ENCODE results near the gene IGSF9B. TPM values are rescaled to one million over a fixed set of nuclear protein-coding genes. Genes with fewer than 3 reads are reported as not detected.
"Not testable (repeated sequence)": the region's sequence is repeated elsewhere in the genome, so short reads cannot be mapped to it uniquely, and the experiment has no call there.

IGSF9B gene, protein sequence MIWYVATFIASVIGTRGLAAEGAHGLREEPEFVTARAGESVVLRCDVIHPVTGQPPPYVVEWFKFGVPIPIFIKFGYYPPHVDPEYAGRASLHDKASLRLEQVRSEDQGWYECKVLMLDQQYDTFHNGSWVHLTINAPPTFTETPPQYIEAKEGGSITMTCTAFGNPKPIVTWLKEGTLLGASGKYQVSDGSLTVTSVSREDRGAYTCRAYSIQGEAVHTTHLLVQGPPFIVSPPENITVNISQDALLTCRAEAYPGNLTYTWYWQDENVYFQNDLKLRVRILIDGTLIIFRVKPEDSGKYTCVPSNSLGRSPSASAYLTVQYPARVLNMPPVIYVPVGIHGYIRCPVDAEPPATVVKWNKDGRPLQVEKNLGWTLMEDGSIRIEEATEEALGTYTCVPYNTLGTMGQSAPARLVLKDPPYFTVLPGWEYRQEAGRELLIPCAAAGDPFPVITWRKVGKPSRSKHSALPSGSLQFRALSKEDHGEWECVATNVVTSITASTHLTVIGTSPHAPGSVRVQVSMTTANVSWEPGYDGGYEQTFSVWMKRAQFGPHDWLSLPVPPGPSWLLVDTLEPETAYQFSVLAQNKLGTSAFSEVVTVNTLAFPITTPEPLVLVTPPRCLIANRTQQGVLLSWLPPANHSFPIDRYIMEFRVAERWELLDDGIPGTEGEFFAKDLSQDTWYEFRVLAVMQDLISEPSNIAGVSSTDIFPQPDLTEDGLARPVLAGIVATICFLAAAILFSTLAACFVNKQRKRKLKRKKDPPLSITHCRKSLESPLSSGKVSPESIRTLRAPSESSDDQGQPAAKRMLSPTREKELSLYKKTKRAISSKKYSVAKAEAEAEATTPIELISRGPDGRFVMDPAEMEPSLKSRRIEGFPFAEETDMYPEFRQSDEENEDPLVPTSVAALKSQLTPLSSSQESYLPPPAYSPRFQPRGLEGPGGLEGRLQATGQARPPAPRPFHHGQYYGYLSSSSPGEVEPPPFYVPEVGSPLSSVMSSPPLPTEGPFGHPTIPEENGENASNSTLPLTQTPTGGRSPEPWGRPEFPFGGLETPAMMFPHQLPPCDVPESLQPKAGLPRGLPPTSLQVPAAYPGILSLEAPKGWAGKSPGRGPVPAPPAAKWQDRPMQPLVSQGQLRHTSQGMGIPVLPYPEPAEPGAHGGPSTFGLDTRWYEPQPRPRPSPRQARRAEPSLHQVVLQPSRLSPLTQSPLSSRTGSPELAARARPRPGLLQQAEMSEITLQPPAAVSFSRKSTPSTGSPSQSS (N-terminal part only)
- total RNA-seq = 10 to 100 TPM; 79.0 to 84.2 TPM

- DNase-seq (peak; percentile 95), ATAC-seq (peak; percentile 91)
- H3K9me3 Mint-ChIP-seq (ENCODE audit: low read depth) = no peaks in the 10 kb centered on the region
- intact Hi-C loops (cut with DNase I, micrococcal nuclease) = loop anchor here (1.0 to 2.0 kb wide), 5 partner anchors 12 to 268 kb away; partner anchors contain the start of gene VPS26B (in 1 of the 2)
- H3K4me3 Mint-ChIP-seq = peak within 1 kb of the TSS; percentile 90
- POLR2A ChIA-PET = interaction anchor here (0.6 to 3.4 kb wide), 3 partner anchors 9 to 56 kb away, joined by 3 to 13 read pairs (median 4); no protein-coding TSS in a partner anchor
- peaks cover 9% of the 10 kb centered on the region for H3K27me3 Mint-ChIP-seq
- H3K4me1 Mint-ChIP-seq = peaks cover 49% of the 10 kb centered on the region
- CTCF ChIA-PET = interaction anchor here (1.1 to 2.9 kb wide), 4 partner anchors 9 to 182 kb away, joined by 3 to 15 read pairs (median 4); no protein-coding TSS in a partner anchor
- peak within 1 kb of the TSS; percentile 87 for H3K27ac Mint-ChIP-seq
- H3K36me3 Mint-ChIP-seq (ENCODE audit: low read depth) = peaks cover 16% of the 10 kb centered on the region
Measured at GRCh38 chr11:133956650-133957633, at the start of gene IGSF9B. Gene IGSF9B (minus strand): TSS chr11:133956968. CDS start chr11:133956754, 214 bp downstream.

- no peak for DNase-seq
- H3K27ac Mint-ChIP-seq = no peak overlapping the region
- H3K36me3 Mint-ChIP-seq (ENCODE audit: low read depth) = no peaks in the 10 kb centered on the region
- no peaks in the 10 kb centered on the region for H3K4me1 Mint-ChIP-seq
- peaks cover 3% of the 10 kb centered on the region for H3K27me3 Mint-ChIP-seq
- ATAC-seq = no peak
- H3K9me3 Mint-ChIP-seq (ENCODE audit: low read depth) = no peaks in the 10 kb centered on the region
- H3K4me3 Mint-ChIP-seq = no peak overlapping the region
- intact Hi-C loops (cut with DNase I, micrococcal nuclease) = no loop called here
- CTCF ChIA-PET = interaction anchor here (0.6 to 1.1 kb wide), 6 partner anchors 15 to 202 kb away, joined by 3 to 4 read pairs (median 3); partner anchors contain the start of gene JAM3
- POLR2A ChIA-PET = no interaction called here
Measured at GRCh38 chr11:134004496-134005172, 47.9 kb upstream of the IGSF9B start.

GRCh38 chr11:134003792-134004495, 47.2 kb upstream of the IGSF9B start:
- Mint-ChIP-seq H3K36me3 (ENCODE audit: low read depth) (no peaks in the 10 kb centered on the region), H3K27me3 (no peaks in the 10 kb centered on the region), H3K27ac (no peak overlapping the region), H3K4me3 (no peak overlapping the region), H3K4me1 (no peaks in the 10 kb centered on the region), H3K9me3 (ENCODE audit: low read depth) (no peaks in the 10 kb centered on the region)
- no peak for ATAC-seq
- ChIA-PET CTCF (interaction anchor here (0.5 to 1.1 kb wide), 6 partner anchors 12 to 45 kb away, joined by 3 to 4 read pairs (median 3); no protein-coding TSS in a partner anchor), POLR2A (no interaction called here)
- intact Hi-C loops (cut with DNase I, micrococcal nuclease) = no loop called here
- DNase-seq = no peak

- H3K27me3 Mint-ChIP-seq; H3K36me3 Mint-ChIP-seq (ENCODE audit: low read depth); intact Hi-C loops (cut with DNase I, micrococcal nuclease); H3K4me3 Mint-ChIP-seq; ATAC-seq; H3K27ac Mint-ChIP-seq; H3K4me1 Mint-ChIP-seq; H3K9me3 Mint-ChIP-seq (ENCODE audit: low read depth); DNase-seq; POLR2A ChIA-PET: not testable (repeated sequence)
- CTCF ChIA-PET = interaction anchor here (0.6 to 1.1 kb wide), 2 partner anchors 14 to 380 kb away, joined by 3 to 4 read pairs; no protein-coding TSS in a partner anchor
Measured at GRCh38 chr11:134002819-134003218, 46.1 kb upstream of the IGSF9B start.

- ATAC-seq; H3K4me1 Mint-ChIP-seq; H3K9me3 Mint-ChIP-seq (ENCODE audit: low read depth); H3K27me3 Mint-ChIP-seq; POLR2A ChIA-PET; DNase-seq; H3K27ac Mint-ChIP-seq; H3K4me3 Mint-ChIP-seq; intact Hi-C loops (cut with DNase I, micrococcal nuclease); H3K36me3 Mint-ChIP-seq (ENCODE audit: low read depth): not testable (repeated sequence)
- CTCF ChIA-PET = interaction anchor here (0.6 kb wide), 1 partner anchor 381 kb away, joined by 3 read pairs; no protein-coding TSS in a partner anchor
Measured at GRCh38 chr11:134002338-134002737, 45.6 kb upstream of the IGSF9B start.

GRCh38 chr11:134001596-134001995, 44.8 kb upstream of the IGSF9B start:
- intact Hi-C loops (cut with DNase I, micrococcal nuclease) = no loop called here
- ATAC-seq = no peak

GRCh38 chr11:134001088-134001487, 44.3 kb upstream of the IGSF9B start:
- Mint-ChIP-seq H3K4me3 (no peak overlapping the region), H3K4me1 (no peaks in the 10 kb centered on the region), H3K36me3 (ENCODE audit: low read depth) (no peaks in the 10 kb centered on the region), H3K27ac (no peak overlapping the region), H3K9me3 (ENCODE audit: low read depth) (no peaks in the 10 kb centered on the region), H3K27me3 (no peaks in the 10 kb centered on the region)
- ChIA-PET POLR2A (no interaction called here), CTCF (no interaction called here)
- ATAC-seq (no peak), DNase-seq (no peak)
- intact Hi-C loops (cut with DNase I, micrococcal nuclease) = no loop called here

More at GRCh38 chr11:134001596-134001995, 44.8 kb upstream of the IGSF9B start:
- no peak for DNase-seq
- POLR2A ChIA-PET = no interaction called here
- Mint-ChIP-seq H3K4me3 (no peak overlapping the region), H3K27me3 (no peaks in the 10 kb centered on the region), H3K4me1 (no peaks in the 10 kb centered on the region), H3K9me3 (ENCODE audit: low read depth) (no peaks in the 10 kb centered on the region), H3K27ac (no peak overlapping the region), H3K36me3 (ENCODE audit: low read depth) (no peaks in the 10 kb centered on the region)
- CTCF ChIA-PET = no interaction called here

DNA sequence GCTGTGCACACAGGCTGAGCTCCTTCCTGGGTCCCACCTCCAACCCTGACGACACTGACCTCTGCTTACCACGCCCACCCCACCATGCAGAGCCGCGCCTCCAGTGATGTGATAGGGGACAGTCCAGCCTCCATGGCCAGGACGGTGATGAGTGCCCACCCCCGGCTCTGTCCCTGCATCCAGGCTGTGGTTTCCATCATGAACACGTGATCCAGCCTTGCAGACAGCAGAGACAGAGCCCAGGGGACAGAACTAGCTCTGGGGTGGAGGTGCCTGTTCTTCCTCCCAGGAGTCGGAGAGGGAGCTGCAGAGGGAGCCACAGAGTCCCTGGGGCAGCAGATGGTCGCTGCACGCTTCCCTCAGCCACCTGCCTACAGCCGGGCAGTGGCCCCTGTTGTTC, 42.6 kb upstream of the IGSF9B start:
- intact Hi-C loops (cut with DNase I, micrococcal nuclease) = no loop called here
- Mint-ChIP-seq H3K4me3 (no peak overlapping the region), H3K27me3 (peaks cover 2% of the 10 kb centered on the region), H3K27ac (no peak overlapping the region), H3K9me3 (ENCODE audit: low read depth) (no peaks in the 10 kb centered on the region), H3K4me1 (no peaks in the 10 kb centered on the region), H3K36me3 (ENCODE audit: low read depth) (no peaks in the 10 kb centered on the region)
- DNase-seq (no peak), ATAC-seq (no peak)
- ChIA-PET POLR2A (no interaction called here), CTCF (no interaction called here)

DNA sequence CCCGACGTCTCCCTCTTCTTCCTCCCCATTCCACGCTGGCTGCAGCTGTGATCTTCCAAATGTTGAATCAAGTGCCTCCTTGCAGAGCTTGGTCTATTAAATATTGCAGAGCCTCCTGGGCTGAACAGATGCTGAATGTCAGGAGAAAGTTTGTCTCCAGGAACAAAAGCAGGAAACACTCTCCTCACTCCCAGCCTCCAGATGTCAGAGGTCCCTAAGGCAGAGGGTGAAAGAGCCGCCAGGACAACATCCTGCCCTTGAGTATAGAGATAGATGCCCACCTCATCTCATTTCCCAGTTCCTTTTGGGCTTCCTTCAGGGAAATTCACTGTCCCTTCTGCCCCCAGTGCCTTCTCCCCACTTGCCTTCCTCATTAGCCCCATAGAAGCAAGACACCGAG, 40.8 kb upstream of the IGSF9B start:
- intact Hi-C loops (cut with DNase I, micrococcal nuclease) = no loop called here

More for the DNA sequence above, 40.8 kb upstream of the IGSF9B start:
- CTCF ChIA-PET = interaction anchor here (0.9 kb wide), 1 partner anchor 10 kb away, joined by 3 read pairs; no protein-coding TSS in a partner anchor
- H3K36me3 Mint-ChIP-seq (ENCODE audit: low read depth) = no peaks in the 10 kb centered on the region
- H3K27ac Mint-ChIP-seq = no peak overlapping the region
- H3K27me3 Mint-ChIP-seq = peaks cover 2% of the 10 kb centered on the region
- H3K9me3 Mint-ChIP-seq (ENCODE audit: low read depth) = no peaks in the 10 kb centered on the region
- H3K4me3 Mint-ChIP-seq = no peak overlapping the region
- POLR2A ChIA-PET = no interaction called here
- no peak for ATAC-seq
- H3K4me1 Mint-ChIP-seq = no peaks in the 10 kb centered on the region
- no peak for DNase-seq

Measured in activated CD4-positive, alpha-beta T cell treated with anti-CD3 and anti-CD28 coated beads for 36 hours (primary cell).